ENCODE measurements around the gene SUOX.
A peak's percentile ranks its signal among the peaks of the same experiment; 100 is the strongest.
"Not testable (repeated sequence)": the region's sequence is repeated elsewhere in the genome, so short reads cannot be mapped to it uniquely, and the experiment has no call there.

The SUOX gene

DNA sequence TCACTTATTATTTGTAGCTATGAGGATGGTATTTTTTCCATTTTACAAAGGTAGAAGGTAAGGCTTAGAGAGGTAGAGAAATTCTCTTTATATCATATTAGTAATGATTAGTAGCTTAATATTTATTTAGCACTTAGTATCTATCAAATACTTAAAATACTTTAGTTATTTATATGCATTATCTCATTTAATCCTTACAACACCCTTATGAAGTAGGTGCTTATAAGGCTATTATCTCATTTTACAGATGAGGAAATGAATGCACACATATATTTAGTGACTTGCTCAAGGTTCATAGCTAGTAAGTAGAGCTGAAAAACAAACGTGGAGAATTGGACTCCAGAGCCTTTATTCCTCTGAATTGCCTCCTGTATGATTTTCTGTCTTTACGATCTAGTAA lies 12.2 kb upstream of the SUOX start:
- no peak for DNase-seq

DNA sequence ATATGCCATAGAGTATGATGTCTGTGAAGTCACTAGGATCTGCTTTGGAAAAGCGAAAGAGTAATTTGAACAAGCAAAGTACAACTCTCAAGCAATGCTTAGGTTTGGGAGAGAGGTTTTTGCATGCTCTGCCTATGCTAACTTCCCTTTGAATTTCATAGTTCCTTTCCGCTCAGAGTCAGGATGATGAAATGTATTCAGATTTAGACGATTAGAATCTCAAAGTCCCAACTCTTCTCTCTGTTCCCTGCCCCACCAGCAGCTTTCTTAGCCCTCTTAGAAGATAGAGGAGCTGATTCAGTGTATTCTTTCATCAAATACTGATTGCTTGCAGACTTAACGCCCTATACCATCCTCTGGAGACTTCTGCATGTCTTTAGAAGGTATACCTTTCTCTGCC lies 11.7 kb upstream of the SUOX start:
- no peak for DNase-seq

DNA sequence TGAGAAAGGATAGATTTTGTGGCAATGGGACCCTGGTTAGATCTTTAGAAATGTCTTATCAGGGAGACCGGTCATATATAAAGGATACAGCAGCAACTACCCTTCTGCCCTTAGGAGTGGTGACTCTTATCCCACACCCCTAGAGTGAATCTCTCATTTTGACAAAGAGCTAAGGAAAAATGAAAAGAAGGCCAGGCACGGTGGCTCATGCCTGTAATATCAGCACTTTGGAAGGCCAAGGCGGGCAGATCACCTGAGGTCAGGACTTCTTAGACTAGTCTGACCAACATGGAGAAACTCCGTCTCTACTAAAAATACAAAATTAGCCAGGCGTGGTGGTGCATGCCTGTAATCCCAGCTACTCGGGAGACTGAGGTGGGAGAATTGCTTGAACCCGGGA lies 11.1 kb upstream of the SUOX start:
- DNase-seq = not testable (repeated sequence)

DNA sequence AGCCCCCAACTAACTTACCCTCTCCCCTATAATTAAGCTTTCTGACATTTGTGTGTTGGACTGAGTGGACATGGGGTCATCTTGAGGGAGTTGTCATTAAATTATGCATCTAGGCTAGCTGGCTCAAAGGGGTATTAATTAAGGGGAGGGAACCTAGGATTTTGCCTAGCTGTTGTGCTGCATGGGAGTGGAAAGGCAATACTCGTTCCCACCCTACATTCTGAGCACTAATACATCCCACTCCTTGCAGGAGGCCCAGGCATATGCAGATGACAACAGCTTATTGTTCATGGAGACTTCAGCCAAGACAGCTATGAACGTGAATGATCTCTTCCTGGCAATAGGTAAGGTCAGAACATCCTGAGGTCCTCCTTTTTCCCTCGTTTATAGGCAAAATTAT lies 6.0 kb upstream of the SUOX start:
- no peak for DNase-seq

DNA sequence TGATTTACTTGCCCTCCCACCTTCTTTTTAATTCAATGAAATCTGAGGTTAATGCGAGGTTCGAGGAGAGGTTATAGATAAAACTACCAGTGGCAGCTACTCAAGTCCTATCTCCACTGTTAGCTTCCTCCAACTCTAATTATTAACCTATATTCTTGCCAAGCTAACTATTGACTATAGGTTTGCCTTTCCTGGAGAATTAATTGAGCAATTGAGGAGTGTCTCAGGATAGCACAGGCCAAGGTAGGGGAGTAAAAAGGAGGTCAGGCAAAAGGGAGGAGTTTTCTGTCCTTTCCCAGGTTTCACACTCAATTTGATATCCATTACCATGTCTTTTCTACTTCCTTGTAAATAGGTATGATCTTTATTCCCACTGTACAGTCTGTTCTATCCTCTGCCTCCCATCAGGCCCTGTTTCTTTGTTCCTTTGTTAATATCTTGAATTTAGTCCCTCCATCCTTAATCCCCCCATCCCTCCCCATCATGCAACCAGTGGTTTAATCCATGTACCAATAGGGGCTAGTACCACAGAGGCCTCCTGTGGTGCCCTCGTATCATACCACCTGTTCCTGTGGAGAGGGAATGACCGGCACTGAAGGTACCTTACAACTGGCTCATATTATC lies 3.7 kb upstream of the SUOX start:
- no peak for DNase-seq

DNA sequence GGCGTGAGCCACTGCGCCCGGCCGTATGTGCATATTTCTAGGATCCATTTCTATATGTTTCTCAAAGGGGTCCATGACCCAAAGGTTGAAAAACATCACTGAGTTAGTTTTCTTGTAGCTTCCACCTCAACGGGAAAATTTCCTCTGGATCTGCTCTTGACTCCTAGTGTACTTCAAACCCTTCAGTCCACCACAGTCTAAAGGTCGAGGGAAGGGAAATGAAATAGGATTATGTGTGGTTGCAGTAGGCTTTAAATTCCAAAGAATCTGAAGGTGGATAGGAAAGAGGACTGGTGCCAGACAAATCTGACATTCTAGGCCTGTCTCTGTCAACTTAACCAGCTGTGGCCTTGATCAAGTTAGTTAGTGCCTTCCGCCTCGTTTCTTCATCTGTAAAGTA lies 1.7 kb upstream of the SUOX start:
- no peak for DNase-seq

DNA sequence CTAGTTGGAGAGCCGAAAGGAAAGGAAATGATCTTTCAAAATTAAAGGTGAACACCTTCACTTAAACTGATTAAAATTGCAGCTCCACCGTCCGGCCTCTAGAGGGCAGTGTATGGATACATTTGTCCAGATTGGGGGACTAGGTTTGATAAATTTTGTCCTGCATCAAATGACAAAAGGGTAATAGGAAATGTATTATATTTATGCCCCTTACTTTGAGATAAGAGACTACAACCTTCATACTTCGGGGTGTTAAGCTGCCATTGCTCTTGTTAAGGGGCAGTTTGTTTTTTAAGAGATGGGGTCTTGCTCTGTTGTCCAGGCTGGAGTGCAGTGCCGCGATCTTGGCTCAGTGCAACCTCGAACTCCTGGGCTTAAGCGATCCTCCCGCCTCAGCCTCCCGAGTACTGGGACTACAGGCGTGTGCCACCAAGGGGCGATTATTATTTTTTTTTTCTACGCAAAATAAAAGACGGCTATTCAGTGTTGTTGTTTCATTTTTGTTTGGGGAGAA lies 818 bp upstream of the SUOX start:
- peak; percentile 74 for DNase-seq

DNA sequence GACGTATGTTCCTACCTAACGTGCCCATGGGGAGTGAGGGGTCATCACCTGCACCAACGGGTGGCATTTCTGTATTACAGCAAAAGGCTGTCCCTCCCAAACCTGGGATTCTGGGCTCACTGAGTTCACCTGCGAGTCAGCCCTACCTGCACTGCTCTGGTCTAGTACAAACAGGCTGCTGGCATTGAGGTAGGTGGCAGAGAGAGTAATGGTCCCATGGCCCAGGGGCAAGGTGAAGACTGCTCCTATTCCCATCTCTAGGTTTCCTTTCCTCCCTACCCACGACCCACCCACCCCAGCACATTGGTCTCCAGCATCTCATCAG lies 421 bp downstream of the SUOX start:
- DNase-seq = no peak

DNA sequence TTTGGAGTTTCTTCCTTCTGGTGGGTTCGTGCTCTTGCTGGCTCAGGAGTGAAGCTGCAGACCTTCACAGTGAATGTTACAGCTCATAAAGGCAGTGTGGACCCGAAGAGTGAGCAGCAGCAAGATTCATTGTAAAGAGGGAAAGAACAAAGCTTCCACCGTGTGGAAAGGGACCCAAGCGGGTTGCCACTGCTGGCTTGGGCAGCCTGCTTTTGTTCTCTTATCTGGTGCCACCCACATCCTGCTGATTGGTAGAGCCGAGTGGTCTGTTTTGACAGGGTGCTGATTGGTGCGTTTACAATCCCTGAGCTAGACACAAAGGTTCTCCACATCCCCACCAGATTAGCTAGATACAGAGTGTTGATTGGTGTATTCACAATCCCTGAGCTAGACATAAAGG lies 2.4 kb downstream of the SUOX start:
- not testable (repeated sequence) for DNase-seq

DNA sequence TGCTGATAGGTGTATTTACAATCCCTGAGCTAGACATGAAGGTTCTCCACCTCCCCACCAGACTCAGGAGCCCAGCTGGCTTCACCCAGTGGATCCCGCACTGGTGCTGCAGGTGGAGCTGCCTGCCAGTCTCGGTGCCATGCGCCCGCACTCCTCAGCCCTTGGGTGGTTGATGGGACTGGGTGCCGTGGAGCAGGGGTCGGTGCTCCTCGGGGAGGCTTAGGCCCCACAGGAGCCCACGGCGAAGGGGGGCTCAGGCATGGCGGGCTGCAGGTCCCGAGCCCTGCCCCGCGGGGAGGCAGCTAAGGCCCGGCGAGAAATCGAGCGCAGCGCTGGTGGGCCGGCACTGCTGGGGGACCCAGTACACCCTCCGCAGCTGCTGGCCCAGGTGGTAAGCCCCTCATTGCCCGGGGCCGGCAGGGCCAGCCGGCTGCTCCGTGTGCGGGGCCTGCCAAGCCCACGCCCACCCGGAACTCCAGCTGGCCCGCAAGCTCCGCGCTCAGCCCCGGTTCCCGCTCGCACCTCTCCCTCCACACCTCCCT lies 3.0 kb downstream of the SUOX start:
- not testable (repeated sequence) for DNase-seq

DNA sequence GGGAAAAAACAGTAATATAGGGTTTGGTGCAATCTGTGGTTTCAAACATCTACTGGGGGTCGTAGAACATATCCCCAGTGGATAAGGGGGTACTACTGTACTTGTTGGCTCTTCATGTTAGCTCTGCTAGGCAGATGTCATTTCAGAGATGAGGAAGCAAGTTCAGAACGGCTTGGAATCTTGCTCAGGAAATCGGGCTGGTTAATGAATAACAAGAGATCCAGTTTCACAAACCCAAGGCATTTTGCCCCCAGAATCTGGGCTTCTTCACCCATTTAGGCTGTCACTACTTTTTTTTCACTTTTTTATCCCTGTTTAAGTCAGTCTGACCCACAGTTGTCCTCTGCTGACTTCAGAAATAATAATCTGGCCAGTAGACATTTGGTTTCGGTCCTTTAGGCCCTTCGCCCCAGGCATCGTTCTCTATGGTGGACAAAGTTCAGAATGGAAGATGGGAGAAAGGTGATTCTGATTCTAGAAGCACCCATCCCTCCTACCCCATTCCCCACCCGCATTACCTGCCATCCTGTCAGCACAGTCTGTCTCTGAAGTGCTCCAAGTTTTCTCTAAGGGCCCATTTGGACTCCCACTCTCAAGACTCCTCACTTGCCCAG lies 4.5 kb downstream of the SUOX start:
- no peak for DNase-seq

DNA sequence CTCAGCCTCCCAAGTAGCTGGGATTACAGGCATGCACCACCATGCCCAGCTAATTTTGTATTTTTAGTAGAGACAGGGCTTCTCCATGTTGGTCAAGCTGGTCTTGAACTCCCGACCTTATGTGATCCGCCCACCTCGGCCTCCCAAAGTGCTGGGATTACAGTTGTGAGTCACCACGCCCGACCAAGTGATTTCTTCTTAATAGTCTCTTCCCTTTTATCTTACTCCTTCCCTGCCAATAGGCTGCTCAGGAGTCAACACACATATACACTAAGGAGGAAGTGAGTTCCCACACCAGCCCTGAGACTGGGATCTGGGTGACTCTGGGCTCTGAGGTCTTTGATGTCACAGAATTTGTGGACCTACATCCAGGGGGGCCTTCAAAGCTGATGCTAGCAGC lies 6.3 kb downstream of the SUOX start:
- not testable (repeated sequence) for DNase-seq

DNA sequence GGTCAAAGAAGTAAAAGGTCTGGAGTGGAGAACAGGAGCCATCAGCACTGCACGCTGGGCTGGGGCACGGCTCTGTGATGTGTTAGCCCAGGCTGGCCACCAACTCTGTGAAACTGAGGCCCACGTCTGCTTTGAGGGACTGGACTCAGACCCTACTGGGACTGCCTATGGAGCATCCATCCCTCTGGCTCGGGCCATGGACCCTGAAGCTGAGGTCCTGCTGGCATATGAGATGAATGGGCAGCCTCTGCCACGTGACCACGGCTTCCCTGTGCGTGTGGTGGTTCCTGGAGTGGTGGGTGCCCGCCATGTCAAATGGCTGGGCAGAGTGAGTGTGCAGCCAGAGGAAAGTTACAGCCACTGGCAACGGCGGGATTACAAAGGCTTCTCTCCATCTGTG lies 7.1 kb downstream of the SUOX start:
- no peak for DNase-seq

DNA sequence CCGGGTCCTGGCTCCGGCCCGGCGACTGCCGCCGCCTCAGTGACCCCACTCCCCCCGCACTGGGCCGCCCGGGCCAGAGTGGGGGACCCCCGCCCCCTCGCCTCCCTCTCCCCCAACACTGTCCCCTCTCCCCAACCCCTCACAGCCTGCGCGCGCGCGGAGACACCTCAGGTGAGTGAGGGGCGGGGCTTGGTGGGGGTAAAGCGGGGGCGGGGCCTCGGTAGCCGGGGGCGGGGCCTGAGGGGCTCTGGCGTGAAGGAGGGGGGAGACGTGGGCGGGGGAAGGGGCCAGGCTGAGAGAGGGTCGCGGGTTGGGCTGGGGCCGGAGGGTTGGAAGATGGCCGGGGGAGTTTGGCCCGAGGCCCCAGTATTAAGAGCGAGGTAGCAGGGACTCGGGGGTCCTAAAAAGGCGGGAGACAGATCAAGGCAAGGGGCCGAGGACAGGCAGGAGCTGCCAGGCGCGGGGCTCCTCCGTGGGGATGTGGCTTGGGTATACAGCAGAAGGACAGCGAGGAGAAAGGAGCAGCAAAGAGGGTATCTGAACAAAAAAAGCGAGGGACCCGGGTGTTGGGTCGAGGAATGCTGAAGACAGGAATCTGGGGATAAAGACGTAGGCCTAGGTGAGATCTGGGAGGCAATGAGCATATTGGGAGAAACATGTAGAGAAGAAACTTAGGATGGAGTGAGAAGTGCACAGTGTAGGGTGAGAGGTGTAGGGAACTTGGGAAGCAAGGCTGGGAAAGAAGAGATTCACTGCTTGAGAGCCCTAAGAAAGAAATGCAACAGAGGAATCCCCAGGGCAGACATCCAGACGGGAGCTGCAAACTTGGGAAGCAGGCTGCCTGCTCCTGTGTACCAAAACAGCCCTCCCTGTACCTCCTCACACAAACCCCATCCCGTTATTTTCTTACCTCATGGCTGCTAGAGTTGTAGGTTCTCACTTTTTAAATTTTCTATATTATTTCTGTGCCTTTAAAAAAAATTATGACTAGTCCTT lies 10.8 kb downstream of the SUOX start:
- DNase-seq = peak; percentile 76

DNA sequence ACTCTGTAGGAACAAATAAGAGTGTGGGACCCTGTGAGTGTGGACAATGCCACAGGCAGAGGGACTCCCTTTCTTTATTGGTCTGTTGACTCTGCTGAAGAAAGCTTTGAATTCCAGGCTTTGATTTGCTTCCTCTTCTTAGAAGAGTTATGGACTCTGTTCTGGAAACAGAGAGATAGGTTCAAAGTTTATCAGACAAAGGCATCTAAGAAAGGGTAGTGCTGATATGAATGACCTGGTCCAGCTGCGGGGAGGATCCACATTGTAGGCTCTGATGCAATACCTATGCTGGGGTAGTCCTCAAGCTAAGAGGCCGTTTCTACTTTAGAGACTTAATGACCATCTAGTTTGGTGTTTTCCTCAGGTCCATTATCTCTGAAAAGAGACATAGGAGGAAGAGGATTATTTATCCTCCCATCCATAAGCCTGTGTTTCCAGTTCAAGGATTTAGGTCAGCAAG lies 13.1 kb downstream of the SUOX start:
- DNase-seq = no peak

DNA sequence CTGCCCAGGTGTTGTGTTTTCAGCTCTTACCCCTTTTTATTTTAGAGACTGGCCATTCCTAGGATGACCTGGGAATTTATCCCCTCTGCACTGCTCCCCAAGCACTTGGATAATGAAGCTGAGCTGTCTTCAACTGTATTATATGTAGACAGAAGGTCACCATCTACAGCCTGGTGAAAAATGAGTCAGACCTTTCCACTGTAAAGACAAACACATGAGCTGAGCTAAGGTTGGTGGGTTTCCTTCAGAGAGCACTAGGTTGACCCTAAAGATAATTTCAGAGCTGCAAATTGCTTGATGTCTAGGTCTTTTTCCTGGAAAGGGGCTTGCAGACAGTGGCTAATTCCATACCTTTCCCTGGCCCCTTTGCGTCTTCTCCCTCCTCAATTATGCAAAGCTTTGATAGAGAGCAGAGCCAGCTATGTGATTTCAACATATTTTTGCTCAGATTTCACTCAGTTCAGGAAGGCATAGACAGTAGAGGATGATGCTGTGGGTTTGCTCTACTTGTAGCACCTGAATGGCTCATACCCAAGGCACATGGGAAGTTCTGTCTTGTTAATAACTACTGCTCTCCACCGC lies 14.5 kb downstream of the SUOX start:
- DNase-seq = no peak

DNA sequence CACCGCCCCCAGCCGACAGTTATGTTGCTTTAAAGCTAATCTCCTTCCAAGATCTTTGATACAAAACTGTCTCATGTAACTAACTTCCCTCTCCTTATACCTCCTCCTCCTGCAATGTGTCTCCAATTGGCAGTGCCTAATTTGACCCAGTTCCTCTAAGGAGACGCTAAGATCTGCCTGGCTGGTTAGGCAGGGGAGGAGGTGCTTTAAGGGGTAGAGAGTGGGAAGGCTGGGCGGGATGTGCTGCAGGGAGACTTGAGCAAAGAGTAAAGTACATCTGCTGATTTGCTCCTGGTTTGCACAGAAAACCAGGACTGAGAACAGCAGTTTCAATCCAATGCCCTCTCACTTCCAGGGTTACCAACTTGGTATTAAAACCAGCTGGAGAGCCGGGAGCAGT lies 16.4 kb downstream of the SUOX start:
- peak; percentile 26 for DNase-seq

DNA sequence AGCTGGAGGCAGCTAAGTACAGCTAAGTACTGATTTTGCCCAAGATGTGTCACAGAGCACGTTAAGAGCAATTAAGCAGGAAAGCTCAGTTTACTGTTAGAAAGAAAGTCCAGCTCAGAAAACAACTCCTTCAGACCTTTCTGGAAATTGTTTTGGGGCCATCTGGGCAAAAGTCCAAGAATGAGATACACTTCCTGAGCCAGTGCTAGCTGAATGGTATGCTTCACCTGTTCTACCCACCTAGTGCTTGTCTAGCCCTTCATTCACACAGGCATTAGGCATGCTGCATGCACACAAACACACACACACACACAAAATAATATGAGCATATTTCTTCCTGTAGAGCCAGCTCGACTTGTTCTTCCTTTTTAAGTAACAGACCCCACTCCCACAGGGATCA lies 17.1 kb downstream of the SUOX start:
- no peak for DNase-seq

DNA sequence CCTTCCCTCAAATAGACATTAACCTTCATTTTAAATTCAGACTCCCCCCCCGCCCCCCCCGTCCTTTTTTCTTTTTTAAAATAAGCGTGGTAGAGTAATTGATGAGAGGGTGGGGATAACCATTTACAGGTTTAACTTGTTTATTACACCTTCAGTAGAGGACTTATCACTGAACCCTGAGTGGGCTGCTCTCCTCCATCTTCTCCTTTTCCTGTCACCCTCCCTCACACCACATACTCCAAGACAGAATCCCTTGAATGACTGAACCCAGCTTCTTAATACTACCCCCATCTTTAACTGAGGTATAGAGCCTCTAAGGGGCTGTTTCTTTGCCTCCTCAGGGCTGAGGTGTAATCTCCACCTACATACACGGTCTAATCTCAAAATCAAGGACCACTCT lies 20.1 kb downstream of the SUOX start:
- no peak for DNase-seq

DNA sequence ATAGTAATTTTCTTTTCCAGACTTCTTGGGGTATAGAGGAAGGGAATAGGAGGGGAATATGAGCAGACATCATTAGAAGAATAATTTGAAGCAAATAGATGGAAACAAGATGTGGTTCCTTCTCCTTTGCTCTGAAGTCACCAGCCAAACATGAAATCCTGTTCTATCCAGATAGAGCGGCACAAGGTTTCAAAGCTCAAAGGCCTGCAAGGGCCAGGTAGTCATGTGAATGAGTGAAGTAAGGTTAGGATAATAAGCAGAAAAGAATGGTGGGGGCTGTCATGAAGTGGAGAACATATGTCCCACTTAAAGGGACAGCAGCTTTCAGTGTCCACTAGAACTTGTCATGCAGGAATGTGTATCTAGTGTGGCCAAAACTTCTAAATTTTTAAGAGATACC lies 21.3 kb downstream of the SUOX start:
- DNase-seq = no peak

DNA sequence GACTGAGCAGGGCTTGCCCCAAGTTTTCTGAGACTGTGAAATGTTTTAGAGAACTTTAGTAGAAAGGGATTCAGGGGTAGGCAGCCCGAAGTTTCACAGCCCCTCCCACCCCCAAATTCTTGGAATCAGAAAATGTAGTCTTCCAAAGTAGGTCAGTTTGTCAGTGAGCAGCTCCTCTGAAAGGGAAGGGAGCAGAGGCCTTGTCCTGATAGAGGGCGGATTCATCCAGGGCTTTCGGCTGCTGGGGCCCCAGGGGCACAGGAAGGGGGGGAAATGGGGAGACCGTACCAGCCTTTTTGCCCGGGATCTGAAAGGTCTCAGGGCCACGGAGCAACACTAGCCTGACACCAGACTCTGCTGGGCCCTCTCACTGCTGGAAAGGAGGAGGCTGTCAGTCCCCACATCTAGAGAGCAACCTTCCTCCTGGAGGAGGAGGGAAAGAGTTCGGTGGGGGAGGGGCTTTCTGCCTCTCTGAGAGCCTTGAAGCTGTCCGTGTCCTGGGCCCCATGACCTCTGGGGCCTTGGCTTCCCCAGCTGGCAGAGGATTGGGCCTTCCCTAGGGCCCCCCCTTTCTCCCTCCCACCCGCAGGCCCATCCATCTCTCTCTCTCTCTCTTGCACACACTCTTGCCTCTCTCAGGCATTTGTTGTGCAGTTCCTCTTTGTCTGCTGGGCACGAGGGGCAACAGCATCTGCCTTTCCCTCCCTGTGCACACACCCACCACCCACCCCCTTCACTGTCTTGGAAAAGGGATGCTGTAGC lies 23.5 kb downstream of the SUOX start, which contains the start of gene IKZF4:
IKZF4 (plus strand) TSS at position 621 of the 762 bp plus-strand sequence. CDS start 451 bp downstream, outside the sequence.
- DNase-seq = peak; percentile 92

DNA sequence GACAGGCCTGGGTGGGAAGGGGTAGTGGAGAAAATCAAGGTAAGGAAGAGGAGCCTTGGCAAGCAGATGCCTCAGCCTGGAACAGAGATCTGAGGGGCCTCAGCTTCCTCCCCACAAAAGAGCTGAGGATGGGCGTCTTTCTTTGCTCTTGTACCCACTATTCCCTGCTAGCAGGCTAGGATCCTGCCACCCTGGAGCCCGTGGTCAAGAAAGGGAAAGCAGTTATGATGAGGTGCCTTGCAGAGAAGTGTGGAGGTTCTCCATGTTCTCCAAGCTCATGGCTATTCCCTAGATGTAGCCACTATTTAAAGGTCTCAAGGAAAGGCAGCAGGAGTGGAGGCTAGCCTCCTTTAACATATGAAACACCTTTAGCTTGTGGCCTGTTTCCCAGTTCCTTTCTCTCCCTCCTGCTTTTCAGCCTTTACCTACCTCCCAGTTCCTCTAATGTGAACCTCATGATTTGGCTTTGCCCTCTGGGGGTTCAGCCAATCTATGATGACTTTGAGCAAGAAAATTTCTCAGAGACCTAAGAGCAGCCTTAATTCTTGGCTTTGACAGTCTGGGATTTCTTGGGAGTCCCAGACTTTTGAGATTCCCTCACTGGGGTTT lies 24.9 kb downstream of the SUOX start:
- DNase-seq = no peak

Measured in retina (tissue), 1 donor.